Activated CD4-positive, alpha-beta T cell treated with anti-CD3 and anti-CD28 coated beads for 36 hours (primary cell): ENCODE results near the gene PTMS. TPM values are rescaled to one million over a fixed set of nuclear protein-coding genes. Genes with fewer than 3 reads are reported as not detected.
A peak's percentile ranks its signal among the peaks of the same experiment; 100 is the strongest.

Experiments used
- ATAC-seq: fragments of 200-7000 bp; cut with Tn5 transposase; one replicate; pipeline ENCODE4 v1.10.0; 2021; ENCODE audit warnings: mild to moderate bottlenecking, moderate library complexity
- CTCF ChIA-PET: fragments of 350-600 bp; sonication (Branson Sonifier 250); formaldehyde crosslinking; loops from one replicate; lab custom pipeline; 2021; ENCODE audit warnings: antibody characterized with exemption; lab: Charles Lee
- POLR2A ChIA-PET: fragments of 350-600 bp; sonication (Branson Sonifier 250); formaldehyde crosslinking; loops from one replicate; lab custom pipeline; 2021; ENCODE audit warnings: antibody characterized with exemption, inconsistent platforms; lab: Charles Lee
- DNase-seq: peaks from one replicate; pipeline ENCODE4 v3.0.0-alpha.2; 2020
- H3K27ac Mint-ChIP-seq: one replicate; pipeline ENCODE4 v1.8.0; 2021; ENCODE audit warnings: mixed read lengths
- H3K27me3 Mint-ChIP-seq: one replicate; pipeline ENCODE4 v1.8.0; 2021; ENCODE audit warnings: mixed read lengths
- H3K36me3 Mint-ChIP-seq: one replicate; pipeline ENCODE4 v1.8.0; 2021; ENCODE audit warnings: low read depth, mixed read lengths
- H3K4me1 Mint-ChIP-seq: one replicate; pipeline ENCODE4 v1.8.0; 2021; ENCODE audit warnings: mixed read lengths
- H3K4me3 Mint-ChIP-seq: one replicate; pipeline ENCODE4 v1.8.0; 2021; ENCODE audit warnings: mild to moderate bottlenecking, moderate library complexity, mixed read lengths
- H3K9me3 Mint-ChIP-seq: one replicate; pipeline ENCODE4 v1.8.0; 2021; ENCODE audit warnings: low read depth, mixed read lengths
- intact Hi-C, 2 experiments: fragments of 100-400 bp; cut with DNase I in 1 of 2; cut with micrococcal nuclease in 1 of 2; formaldehyde crosslinking; loops; one replicate each; pipeline versions ENCODE4 v1.14.2 to v1.15.1; 2022 to 2024; cut with DNase I, micrococcal nuclease
- total RNA-seq, 2 experiments: library from RNA; stranded (reverse); gene quantifications; one replicate each; pipeline ENCODE4 v1.2.3, GENCODE V29; 2021

Gene PTMS
- total RNA-seq, 2 experiments from 2014 or later: 62.2 to 105 TPM

- peaks cover 67% of the 10 kb centered on the region for H3K4me1 Mint-ChIP-seq
- no peaks in the 10 kb centered on the region for H3K27me3 Mint-ChIP-seq
- no peaks in the 10 kb centered on the region for H3K9me3 Mint-ChIP-seq
- peaks cover 14% of the 10 kb centered on the region for H3K36me3 Mint-ChIP-seq
- H3K4me3 Mint-ChIP-seq: peak overlapping the region; percentile 66
- ATAC-seq (peak; percentile 14), DNase-seq (peak; percentile 42)
- intact Hi-C loops: loop anchor here (5.0 kb wide), 2 partner anchors 179 to 444 kb away; partner anchors contain the start of genes CHD4 (in 1 of the 2) and TNFRSF1A (in 1 of the 2)
- ChIA-PET POLR2A (interaction anchor here (0.8 kb wide), 1 partner anchor 10 kb away, joined by 3 read pairs; no protein-coding TSS in a partner anchor), CTCF (interaction anchor here (0.5 to 1.7 kb wide), 13 partner anchors 8 to 206 kb away, joined by 3 to 8 read pairs (median 4); partner anchors contain the start of genes CDCA3, PTMS and USP5)
- H3K27ac Mint-ChIP-seq: peak overlapping the region; percentile 90
These were observed 20.4 kb downstream of the PTMS start for GRCh38 chr12:6786416-6787094.

DNA sequence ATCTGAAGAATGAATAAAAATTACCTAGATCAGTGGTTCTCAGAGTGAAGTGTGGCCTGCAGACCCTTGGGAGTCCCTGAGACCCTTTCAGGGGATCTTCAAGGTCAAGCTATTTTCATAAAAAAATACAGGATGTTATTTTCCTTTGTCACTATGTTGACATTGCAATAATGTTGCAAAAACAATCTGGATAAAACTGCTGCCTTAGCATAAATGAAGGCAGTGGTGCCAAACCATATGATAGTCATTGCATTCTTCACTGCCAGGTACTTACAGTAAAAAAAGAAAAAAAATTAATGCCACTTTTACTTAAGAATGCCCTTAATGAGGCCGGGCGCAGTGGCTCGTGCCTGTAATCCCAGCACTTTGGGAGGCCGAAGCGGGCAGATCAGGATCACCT lies 21.1 kb downstream of the PTMS start:
- H3K4me3 Mint-ChIP-seq: peak overlapping the region; percentile 66
- H3K9me3 Mint-ChIP-seq: no peaks in the 10 kb centered on the region
- intact Hi-C loops: loop anchor here (5.0 kb wide), 2 partner anchors 180 to 445 kb away; partner anchors contain the start of genes CHD4 (in 1 of the 2) and TNFRSF1A (in 1 of the 2)

GRCh38 chr12:6788972-6789924 lies 23.1 kb downstream of the PTMS start, which contains the start of gene CD4:
Gene CD4, plus strand, starts transcription at chr12:6789528. Its CDS starts 10,611 bp downstream, at chr12:6800139.
- DNase-seq: peak; percentile 94
- peak; percentile 79 for ATAC-seq
- CTCF ChIA-PET: interaction anchor here (0.7 to 2.9 kb wide), 8 partner anchors 9 to 156 kb away, joined by 3 to 37 read pairs (median 6); partner anchors contain the start of gene MLF2
- Mint-ChIP-seq H3K27me3 (no peaks in the 10 kb centered on the region), H3K36me3 (peaks cover 32% of the 10 kb centered on the region), H3K27ac (peak within 1 kb of the TSS; percentile 93), H3K4me3 (peak within 1 kb of the TSS; percentile 89), H3K9me3 (no peaks in the 10 kb centered on the region), H3K4me1 (peaks cover 60% of the 10 kb centered on the region)
- intact Hi-C loops: loop anchor here (1.0 to 5.0 kb wide), 4 partner anchors 10 to 447 kb away; partner anchors contain the start of genes CHD4 (in 2 of the 2) and TNFRSF1A (in 1 of the 2)
- POLR2A ChIA-PET: interaction anchor here (0.6 to 1.9 kb wide), 10 partner anchors 9 to 255 kb away, joined by 3 to 14 read pairs (median 4); partner anchors contain the start of genes CDCA3, GAPDH, MLF2 and PTMS

More for the DNA sequence above, 21.1 kb downstream of the PTMS start:
- ChIA-PET POLR2A (no interaction called here), CTCF (interaction anchor here (0.5 to 1.7 kb wide), 13 partner anchors 9 to 207 kb away, joined by 3 to 8 read pairs (median 4); partner anchors contain the start of genes CDCA3, PTMS and USP5)
- Mint-ChIP-seq H3K27ac (peak overlapping the region; percentile 90), H3K27me3 (no peaks in the 10 kb centered on the region), H3K4me1 (peaks cover 66% of the 10 kb centered on the region), H3K36me3 (peaks cover 21% of the 10 kb centered on the region)
- ATAC-seq: no peak
- DNase-seq: no peak

GRCh38 chr12:6790496-6791150 lies 24.5 kb downstream of the PTMS start:
- ChIA-PET POLR2A (interaction anchor here (1.9 kb wide), 1 partner anchor 10 kb away, joined by 14 read pairs; no protein-coding TSS in a partner anchor), CTCF (interaction anchor here (0.5 to 3.4 kb wide), 7 partner anchors 10 to 138 kb away, joined by 3 to 37 read pairs (median 4); partner anchors contain the start of genes COPS7A and MLF2)
- H3K27me3 Mint-ChIP-seq: no peaks in the 10 kb centered on the region
- peaks cover 54% of the 10 kb centered on the region for H3K4me1 Mint-ChIP-seq
- intact Hi-C loops: loop anchor here (1.0 to 5.0 kb wide), 4 partner anchors 18 to 38 kb away; partner anchors contain the start of genes MLF2 (in 2 of the 2), LAG3 (in 1 of the 2) and P3H3 (in 1 of the 2)
- no peaks in the 10 kb centered on the region for H3K9me3 Mint-ChIP-seq
- ATAC-seq: peak; percentile 46
- peak; percentile 77 for DNase-seq
- H3K36me3 Mint-ChIP-seq: peaks cover 40% of the 10 kb centered on the region
- H3K4me3 Mint-ChIP-seq: peak overlapping the region; percentile 89
- H3K27ac Mint-ChIP-seq: peak overlapping the region; percentile 93

- POLR2A ChIA-PET: interaction anchor here (0.9 to 1.6 kb wide), 7 partner anchors 11 to 258 kb away, joined by 3 to 7 read pairs (median 5); partner anchors contain the start of genes C12orf57, COPS7A, GAPDH and LAG3
- H3K36me3 Mint-ChIP-seq: peaks cover 47% of the 10 kb centered on the region
- H3K27ac Mint-ChIP-seq: peak overlapping the region; percentile 93
- no peaks in the 10 kb centered on the region for H3K9me3 Mint-ChIP-seq
- no peak for ATAC-seq
- peaks cover 54% of the 10 kb centered on the region for H3K4me1 Mint-ChIP-seq
- DNase-seq: peak; percentile 42
- no peaks in the 10 kb centered on the region for H3K27me3 Mint-ChIP-seq
- H3K4me3 Mint-ChIP-seq: peak overlapping the region; percentile 89
- intact Hi-C loops: loop anchor here in 1 of 2 experiments (2.0 to 5.0 kb wide), 3 partner anchors 19 to 40 kb away; partner anchors contain the start of genes LAG3, MLF2 and P3H3
- CTCF ChIA-PET: interaction anchor here (0.6 to 3.4 kb wide), 14 partner anchors 11 to 623 kb away, joined by 3 to 29 read pairs (median 3); partner anchors contain the start of genes MLF2 and PTMS
These were observed 25.9 kb downstream of the PTMS start for GRCh38 chr12:6791931-6792520.

DNA sequence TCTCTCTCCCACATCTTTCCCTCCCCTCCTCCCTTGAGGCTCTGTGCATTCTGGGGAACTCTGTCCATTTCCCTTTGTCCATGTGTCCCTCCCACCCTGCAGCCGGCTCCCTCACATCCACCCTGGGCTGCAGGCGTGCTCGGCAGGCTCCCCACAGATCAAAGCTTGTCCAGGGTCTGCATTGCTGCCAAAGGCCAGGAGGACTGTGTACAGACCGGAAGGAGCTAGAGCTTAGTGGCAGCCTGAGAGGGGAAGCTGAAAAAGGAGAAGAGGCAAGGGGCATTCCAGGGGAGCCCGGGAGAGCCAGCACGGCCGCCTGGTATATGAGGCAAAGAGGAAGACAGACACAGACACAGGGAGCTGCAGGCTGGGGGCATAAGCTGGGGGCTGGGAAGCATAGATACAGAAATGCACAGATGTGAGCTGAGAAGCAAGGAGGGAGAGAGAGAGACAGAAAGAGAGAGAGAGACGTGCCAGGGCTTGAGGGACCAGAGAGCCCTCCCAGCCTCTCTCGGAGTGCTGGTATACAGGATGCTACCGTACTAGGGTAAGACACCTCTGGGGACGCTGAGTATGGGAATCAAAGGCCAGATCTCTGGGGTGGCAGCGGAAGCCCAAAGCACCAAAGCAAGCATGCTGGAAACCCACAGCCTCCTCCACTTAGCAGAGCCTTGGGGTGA lies 26.5 kb downstream of the PTMS start:
- Mint-ChIP-seq H3K9me3 (no peaks in the 10 kb centered on the region), H3K27ac (peak overlapping the region; percentile 93), H3K27me3 (no peaks in the 10 kb centered on the region), H3K36me3 (peaks cover 52% of the 10 kb centered on the region), H3K4me1 (peaks cover 56% of the 10 kb centered on the region), H3K4me3 (peak overlapping the region; percentile 89)
- DNase-seq (peak; percentile 52), ATAC-seq (peak; percentile 20)
- ChIA-PET POLR2A (interaction anchor here (0.6 to 1.6 kb wide), 9 partner anchors 10 to 304 kb away, joined by 3 to 7 read pairs (median 4); partner anchors contain the start of genes C12orf57, COPS7A, GAPDH and LAG3), CTCF (interaction anchor here (0.5 to 3.4 kb wide), 17 partner anchors 10 to 623 kb away, joined by 3 to 29 read pairs (median 3); partner anchors contain the start of genes CDCA3, MLF2 and PTMS)
- intact Hi-C loops: loop anchor here in 1 of 2 experiments (5.0 kb wide), 2 partner anchors 35 to 40 kb away; partner anchors contain the start of genes MLF2 and P3H3

GRCh38 chr12:6795088-6795487 lies 28.9 kb downstream of the PTMS start:
- POLR2A ChIA-PET: no interaction called here
- Mint-ChIP-seq H3K9me3 (no peaks in the 10 kb centered on the region), H3K27me3 (no peaks in the 10 kb centered on the region), H3K36me3 (peaks cover 66% of the 10 kb centered on the region), H3K4me3 (no peak overlapping the region), H3K27ac (no peak overlapping the region), H3K4me1 (peaks cover 60% of the 10 kb centered on the region)
- intact Hi-C loops: no loop called here
- no peak for ATAC-seq
- no peak for DNase-seq
- CTCF ChIA-PET: interaction anchor here (1.3 to 1.6 kb wide), 2 partner anchors 40 to 57 kb away, joined by 3 read pairs; no protein-coding TSS in a partner anchor

DNA sequence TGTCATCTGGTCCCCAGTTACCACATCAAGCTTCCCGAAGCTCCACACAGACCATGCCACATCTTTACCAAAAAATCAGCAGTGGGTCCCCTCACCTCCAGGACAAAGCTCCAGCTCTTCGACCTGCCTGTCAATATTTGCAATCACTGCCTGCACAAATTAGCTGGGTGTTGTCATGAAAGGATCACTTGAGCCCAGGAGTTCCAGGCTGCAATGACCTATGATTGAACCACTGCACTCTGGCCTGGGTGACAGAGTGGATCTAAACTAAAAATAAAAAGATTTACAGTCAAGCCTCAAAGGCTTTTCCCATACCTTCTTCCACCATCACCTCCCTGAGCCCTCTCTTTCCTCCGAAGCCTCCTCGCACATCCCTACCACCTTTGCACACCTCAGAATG lies 30.4 kb downstream of the PTMS start:
- ATAC-seq (no peak), DNase-seq (no peak)
- H3K4me3 Mint-ChIP-seq: no peak overlapping the region
- H3K36me3 Mint-ChIP-seq: peaks cover 58% of the 10 kb centered on the region
- peaks cover 60% of the 10 kb centered on the region for H3K4me1 Mint-ChIP-seq
- CTCF ChIA-PET: interaction anchor here (0.6 to 1.6 kb wide), 6 partner anchors 30 to 59 kb away, joined by 3 to 5 read pairs (median 3); partner anchors contain the start of genes MLF2 and PTMS
- POLR2A ChIA-PET: interaction anchor here (1.0 kb wide), 1 partner anchor 10 kb away, joined by 3 read pairs; no protein-coding TSS in a partner anchor
- H3K27me3 Mint-ChIP-seq: no peaks in the 10 kb centered on the region
- H3K9me3 Mint-ChIP-seq: no peaks in the 10 kb centered on the region
- intact Hi-C loops: no loop called here
- no peak overlapping the region for H3K27ac Mint-ChIP-seq

DNA sequence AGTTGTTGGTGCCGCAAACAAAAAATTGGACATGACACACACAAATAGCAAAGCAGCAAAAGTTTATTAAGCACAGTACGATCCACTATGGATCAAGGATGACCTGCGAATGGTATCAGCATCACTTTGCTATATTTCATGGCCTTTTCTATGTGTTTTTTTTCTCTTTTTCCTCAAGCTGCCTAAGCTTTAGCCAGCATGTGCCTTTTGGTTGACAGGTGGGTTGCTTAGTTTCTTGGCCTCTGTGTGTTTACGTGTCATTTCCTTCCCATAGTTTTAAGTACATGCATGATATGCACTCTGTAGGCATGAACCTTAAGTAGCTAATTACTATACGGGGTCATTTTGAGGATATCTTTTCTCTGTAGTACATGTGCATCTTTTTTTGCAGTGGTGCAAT lies 33.0 kb downstream of the PTMS start:
- H3K27me3 Mint-ChIP-seq: no peaks in the 10 kb centered on the region
- no peak overlapping the region for H3K4me3 Mint-ChIP-seq
- H3K4me1 Mint-ChIP-seq: peaks cover 44% of the 10 kb centered on the region
- POLR2A ChIA-PET: no interaction called here
- ATAC-seq (no peak), DNase-seq (no peak)
- CTCF ChIA-PET: interaction anchor here (1.1 kb wide), 1 partner anchor 9 kb away, joined by 4 read pairs; no protein-coding TSS in a partner anchor
- H3K27ac Mint-ChIP-seq: no peak overlapping the region
- no peaks in the 10 kb centered on the region for H3K9me3 Mint-ChIP-seq
- intact Hi-C loops: no loop called here
- peaks cover 58% of the 10 kb centered on the region for H3K36me3 Mint-ChIP-seq
